PC-9 (cell line): ENCODE measurements around the gene ASRGL1. TPM values are rescaled to one million over a fixed set of nuclear protein-coding genes. Genes with fewer than 3 reads are reported as not detected.
A peak's percentile ranks its signal among the peaks of the same experiment; 100 is the strongest.
"Not testable (repeated sequence)": the region's sequence is repeated elsewhere in the genome, so short reads cannot be mapped to it uniquely, and the experiment has no call there.

ENCODE experiments used
- BruUV-seq: library from RNA; stranded (reverse); fragments of 400-500 nt; replicated peaks from 2 replicates; lab custom pipeline; 2021; lab: Mats Ljungman, UMichigan
- CTCF ChIA-PET: fragments of 300-600 bp; sonication (Branson Sonifier 250); formaldehyde crosslinking; loops from one replicate; lab custom pipeline; 2022; ENCODE audit warnings: antibody characterized with exemption; lab: Charles Lee
- POLR2A ChIA-PET: fragments of 300-600 bp; sonication (Branson Sonifier 250); formaldehyde crosslinking; loops from one replicate; lab custom pipeline; 2022; ENCODE audit warnings: antibody characterized with exemption; ENCODE audit not compliant: unreplicated experiment; lab: Charles Lee
- DNase-seq, 2 experiments: peaks; one replicate each; pipeline versions ENCODE4 v3.0.0 to v3.0.0-alpha.2; 2015 to 2022; ENCODE audit warnings: mixed read lengths in 1 of 2
- H2AFZ ChIP-seq: fragments of 200-600 bp; sonication (generic); 2 replicates; pipeline ENCODE4 v1.8.1; 2017; ENCODE audit warnings: antibody characterized with exemption
- H3F3A ChIP-seq: fragments of 200-600 bp; sonication (generic); 2 replicates; pipeline ENCODE4 v1.8.1; 2017; ENCODE audit warnings: antibody characterized with exemption, mild to moderate bottlenecking, low read depth; ENCODE audit not compliant: insufficient read depth
- H3K27ac ChIP-seq: fragments of 200-600 bp; sonication (generic); 2 replicates; pipeline ENCODE4 v1.6.1; 2016; ENCODE audit warnings: mixed run types
- H3K27me3 ChIP-seq: fragments of 200-600 bp; sonication (generic); 2 replicates; pipeline ENCODE4 v1.6.1; 2016; ENCODE audit warnings: low read depth, mixed run types; ENCODE audit not compliant: insufficient read depth
- H3K36me3 ChIP-seq: fragments of 200-600 bp; sonication (generic); 2 replicates; pipeline ENCODE4 v1.6.1; 2016; ENCODE audit warnings: low read depth, mixed run types
- H3K4me1 ChIP-seq: fragments of 200-600 bp; sonication (generic); replicated peaks from 2 replicates; pipeline ENCODE4 v1.6.1; 2016; ENCODE audit warnings: mixed run types; ENCODE audit not compliant: insufficient read depth
- H3K4me2 ChIP-seq: fragments of 200-600 bp; sonication (generic); 2 replicates; pipeline ENCODE4 v1.6.1; 2017; ENCODE audit warnings: mixed run types
- H3K4me3 ChIP-seq: fragments of 200-600 bp; sonication (generic); 2 replicates; pipeline ENCODE4 v1.6.1; 2016; ENCODE audit warnings: mixed run types
- H3K79me2 ChIP-seq: fragments of 200-600 bp; sonication (generic); 2 replicates; pipeline ENCODE4 v1.6.1; 2017; ENCODE audit warnings: low read depth, mixed run types
- H3K9me2 ChIP-seq: fragments of 200-600 bp; sonication (generic); 2 replicates; pipeline ENCODE4 v1.8.1; 2017; ENCODE audit warnings: mild to moderate bottlenecking; ENCODE audit not compliant: insufficient read depth
- H3K9me3 ChIP-seq: fragments of 200-600 bp; sonication (generic); 2 replicates; pipeline ENCODE4 v1.8.1; 2016; ENCODE audit warnings: low read depth; ENCODE audit not compliant: insufficient read depth
- H4K20me1 ChIP-seq: fragments of 200-600 bp; sonication (generic); 2 replicates; pipeline ENCODE4 v1.8.1; 2017; ENCODE audit not compliant: insufficient read depth
- EZH2 ChIP-seq: fragments of 200-600 bp; sonication (generic); IDR thresholded peaks from 2 replicates; pipeline ENCODE4 v1.8.0; 2017; ENCODE audit warnings: antibody characterized with exemption, low read depth
- intact Hi-C: fragments of 100-400 bp; cut with micrococcal nuclease; formaldehyde crosslinking; loops from one replicate; pipeline ENCODE4 v1.10.0; 2022; ENCODE audit not compliant: unreplicated experiment
- total RNA-seq: library from RNA; stranded (reverse); gene quantifications from 2 replicates; pipeline ENCODE4 v1.2.3, GENCODE V29; 2021
- TF ChIP-seq, protein P1 (sequence below): fragments of 200-600 bp; sonication (generic); conservative IDR thresholded peaks from 2 replicates; pipeline ENCODE4 v1.6.1; 2017; ENCODE audit warnings: mixed run types, antibody characterized with exemption, mild to moderate bottlenecking, moderate library complexity

Gene ASRGL1
- total RNA-seq, 1 experiment from 2014 or later: 8.4 TPM

DNA sequence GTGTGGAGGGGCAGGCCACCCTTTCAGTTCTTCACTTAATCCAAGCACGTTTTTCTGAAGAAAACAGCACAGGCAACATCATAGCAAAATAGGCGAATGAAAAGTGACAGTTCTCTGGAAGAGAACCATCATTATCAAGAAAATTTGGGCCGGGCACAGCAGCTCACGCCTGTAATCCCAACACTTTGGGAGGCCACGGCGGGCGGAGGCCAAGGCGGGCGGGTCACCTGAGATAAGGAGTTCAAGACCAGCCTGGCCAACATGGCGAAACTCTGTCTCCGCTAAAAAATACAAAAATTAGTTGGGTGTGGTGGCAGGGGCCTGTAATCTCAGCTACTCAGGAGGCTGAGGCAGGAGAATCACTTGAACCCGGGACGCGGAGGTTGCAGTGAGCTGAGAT, 9.7 kb upstream of the ASRGL1 start:
- intact Hi-C loops: not testable (repeated sequence)
- CTCF ChIA-PET: interaction anchor here (0.6 kb wide), 1 partner anchor 13 kb away, joined by 6 read pairs; no protein-coding TSS in a partner anchor

DNA sequence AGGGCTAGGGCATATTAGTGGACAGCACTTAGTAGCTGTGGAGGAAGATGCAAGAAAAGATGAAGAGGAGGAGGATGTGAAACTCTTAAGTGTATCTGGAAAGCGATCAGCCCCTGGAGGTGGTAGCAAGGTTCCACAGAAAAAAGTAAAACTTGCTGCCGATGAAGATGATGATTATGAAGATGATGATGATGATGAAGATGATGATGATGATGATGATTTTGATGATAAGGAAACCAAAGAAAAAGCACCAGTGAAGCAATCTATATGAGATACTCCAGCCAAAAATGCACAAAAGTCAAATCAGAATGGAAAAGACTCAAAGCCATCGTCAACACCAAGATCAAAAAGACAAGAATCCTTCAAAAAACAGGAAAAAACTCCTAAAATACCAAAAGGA, 6.0 kb upstream of the ASRGL1 start:
- H3K4me2 ChIP-seq, H3K79me2 ChIP-seq, H3K9me2 ChIP-seq, H3K9me3 ChIP-seq, H2AFZ ChIP-seq, H3K4me3 ChIP-seq, H3K36me3 ChIP-seq, BruUV-seq, H3K27ac ChIP-seq, H3F3A ChIP-seq, intact Hi-C loops, H3K4me1 ChIP-seq, DNase-seq, POLR2A ChIA-PET, CTCF ChIA-PET, H4K20me1 ChIP-seq: not testable (repeated sequence)
- H3K27me3 ChIP-seq: peaks cover 75% of the 10 kb centered on the region

More for the DNA sequence above, 9.7 kb upstream of the ASRGL1 start:
- H3K9me3 ChIP-seq, H2AFZ ChIP-seq, H3K27ac ChIP-seq, H3K4me3 ChIP-seq, H4K20me1 ChIP-seq, H3K9me2 ChIP-seq, DNase-seq, H3K36me3 ChIP-seq, POLR2A ChIA-PET, BruUV-seq, H3K4me2 ChIP-seq, H3K4me1 ChIP-seq, H3F3A ChIP-seq, H3K79me2 ChIP-seq: not testable (repeated sequence)
- peaks cover 60% of the 10 kb centered on the region for H3K27me3 ChIP-seq

DNA sequence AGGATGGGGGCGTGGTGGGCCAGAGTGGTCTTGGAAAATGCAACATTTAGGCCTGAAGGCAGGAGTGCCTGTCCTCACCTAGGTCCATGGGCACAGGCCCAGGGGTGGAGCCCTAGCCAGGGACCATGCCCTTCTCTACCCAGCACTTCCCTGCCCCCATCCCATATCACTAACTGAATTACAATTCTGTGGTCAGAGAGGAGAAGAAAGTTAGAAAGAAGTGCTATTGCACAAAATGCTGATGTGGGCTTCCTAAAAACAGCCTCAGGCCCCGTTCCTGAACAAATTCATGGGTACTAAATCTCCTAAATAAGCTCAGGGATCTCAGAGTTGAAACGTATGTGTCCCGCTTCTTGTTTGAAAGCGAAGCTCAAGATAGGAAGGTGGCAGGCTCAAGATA, 3.5 kb upstream of the ASRGL1 start:
- POLR2A ChIA-PET: interaction anchor here (0.6 kb wide), 1 partner anchor 373 kb away, joined by 6 read pairs; no protein-coding TSS in a partner anchor

DNA sequence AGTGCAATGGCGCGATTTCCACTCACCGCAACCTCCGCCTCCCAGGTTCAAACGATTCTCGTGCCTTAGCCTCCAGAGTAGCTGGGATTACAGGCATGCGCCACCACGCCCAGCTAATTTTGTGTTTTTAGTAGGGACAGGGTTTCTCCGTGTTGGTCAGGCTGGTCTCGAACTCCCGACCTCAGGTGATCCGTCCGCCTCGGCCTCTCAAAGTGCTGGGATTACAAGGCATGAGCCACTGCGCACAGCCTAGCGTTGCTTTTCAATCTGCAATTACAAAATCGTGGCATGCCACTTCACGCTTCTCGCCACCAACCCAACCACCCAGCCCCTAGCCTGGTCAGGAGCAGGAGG, 322 bp upstream of the ASRGL1 start:
- H3F3A ChIP-seq, H3K79me2 ChIP-seq, H3K9me3 ChIP-seq, H3K9me2 ChIP-seq, POLR2A ChIA-PET, BruUV-seq, H3K36me3 ChIP-seq, H4K20me1 ChIP-seq, DNase-seq, H3K4me1 ChIP-seq, intact Hi-C loops, H3K27ac ChIP-seq: not testable (repeated sequence)
- peak overlapping the region; percentile 79 for H2AFZ ChIP-seq
- H3K27me3 ChIP-seq: peaks cover 65% of the 10 kb centered on the region
- CTCF ChIA-PET: interaction anchor here (0.7 kb wide), 1 partner anchor 493 kb away, joined by 3 read pairs; no protein-coding TSS in a partner anchor
- peak overlapping the region; percentile 84 for H3K4me2 ChIP-seq
- peak overlapping the region; percentile 60 for H3K4me3 ChIP-seq

More for the DNA sequence above, 3.5 kb upstream of the ASRGL1 start:
- DNase-seq: no peak
- H3K4me1 ChIP-seq: no peaks in the 10 kb centered on the region
- H3K27me3 ChIP-seq: peaks cover 94% of the 10 kb centered on the region
- H3K27ac ChIP-seq: no peak overlapping the region
- intact Hi-C loops: no loop called here
- no peak for TF ChIP-seq EZH2
- TF ChIP-seq, protein P1, sequence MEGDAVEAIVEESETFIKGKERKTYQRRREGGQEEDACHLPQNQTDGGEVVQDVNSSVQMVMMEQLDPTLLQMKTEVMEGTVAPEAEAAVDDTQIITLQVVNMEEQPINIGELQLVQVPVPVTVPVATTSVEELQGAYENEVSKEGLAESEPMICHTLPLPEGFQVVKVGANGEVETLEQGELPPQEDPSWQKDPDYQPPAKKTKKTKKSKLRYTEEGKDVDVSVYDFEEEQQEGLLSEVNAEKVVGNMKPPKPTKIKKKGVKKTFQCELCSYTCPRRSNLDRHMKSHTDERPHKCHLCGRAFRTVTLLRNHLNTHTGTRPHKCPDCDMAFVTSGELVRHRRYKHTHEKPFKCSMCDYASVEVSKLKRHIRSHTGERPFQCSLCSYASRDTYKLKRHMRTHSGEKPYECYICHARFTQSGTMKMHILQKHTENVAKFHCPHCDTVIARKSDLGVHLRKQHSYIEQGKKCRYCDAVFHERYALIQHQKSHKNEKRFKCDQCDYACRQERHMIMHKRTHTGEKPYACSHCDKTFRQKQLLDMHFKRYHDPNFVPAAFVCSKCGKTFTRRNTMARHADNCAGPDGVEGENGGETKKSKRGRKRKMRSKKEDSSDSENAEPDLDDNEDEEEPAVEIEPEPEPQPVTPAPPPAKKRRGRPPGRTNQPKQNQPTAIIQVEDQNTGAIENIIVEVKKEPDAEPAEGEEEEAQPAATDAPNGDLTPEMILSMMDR: no peak
- no peak overlapping the region for H2AFZ ChIP-seq
- H3K79me2 ChIP-seq: no peaks in the 10 kb centered on the region
- CTCF ChIA-PET: interaction anchor here (0.5 kb wide), 1 partner anchor 231 kb away, joined by 4 read pairs; no protein-coding TSS in a partner anchor
- BruUV-seq: no TSS peak
- H4K20me1 ChIP-seq: no peaks in the 10 kb centered on the region
- H3F3A ChIP-seq: no peaks in the 10 kb centered on the region
- H3K4me2 ChIP-seq: no peak overlapping the region
- no peaks in the 10 kb centered on the region for H3K36me3 ChIP-seq
- H3K9me3 ChIP-seq: no peaks in the 10 kb centered on the region
- H3K4me3 ChIP-seq: no peak overlapping the region
- H3K9me2 ChIP-seq: no peaks in the 10 kb centered on the region
